SK-N-SH (cell line): ENCODE data around the gene CNTNAP1. TPM values are rescaled to one million over a fixed set of nuclear protein-coding genes. Genes with fewer than 3 reads are reported as not detected.

Experiments used
- CTCF ChIA-PET: fragments of 300-600, 350-600 bp; formaldehyde crosslinking; extraction: SDS; loops from one replicate; lab custom pipeline; 2021; lab: Yijun Ruan, JAX
- POLR2A ChIA-PET: fragments of 350-600 bp; sonication (Branson Sonifier 250); formaldehyde crosslinking; extraction: SDS; loops from one replicate; lab custom pipeline; 2020; ENCODE audit warnings: antibody characterized with exemption, inconsistent platforms; lab: Yijun Ruan, JAX
- DNase-seq: peaks from one replicate; pipeline ENCODE4 v3.0.0; 2012
- H2AFZ ChIP-seq: fragments of 200-600 bp; sonication (generic); 2 replicates; pipeline ENCODE4 v1.8.1; 2016; ENCODE audit warnings: antibody characterized with exemption, mild to moderate bottlenecking, low read depth
- H3F3A ChIP-seq: fragments of 200-600 bp; sonication (generic); replicated peaks from 2 replicates; pipeline ENCODE3; 2016; ENCODE audit warnings: antibody characterized with exemption, mild to moderate bottlenecking; ENCODE audit not compliant: insufficient read depth
- H3K27ac ChIP-seq, 2 experiments: fragments of 200-500 bp in 1 of 2; fragments of 200-600 bp in 1 of 2; sonication (Bioruptor generic) in 1 of 2; sonication (generic), shearing (Covaris generic) in 1 of 2; 2 replicates each; pipeline versions ENCODE4 v1.5.1 to v1.6.1; 2014 to 2016; ENCODE audit warnings: low read depth in 2 of 2, inconsistent platforms in 1 of 2, low read length in 1 of 2, mild to moderate bottlenecking in 1 of 2, mixed read lengths in 1 of 2
- H3K27me3 ChIP-seq: fragments of 200-600 bp; sonication (generic), shearing (Covaris generic); 2 replicates; pipeline ENCODE4 v1.6.1; 2016; ENCODE audit warnings: mixed run types; ENCODE audit not compliant: insufficient read depth
- H3K36me3 ChIP-seq, 2 experiments: fragments of 200-500 bp in 1 of 2; fragments of 200-600 bp in 1 of 2; sonication (Bioruptor generic) in 1 of 2; sonication (generic) in 1 of 2; replicated peaks in 1 of 2; 2 replicates each; pipeline versions ENCODE3 to v1.5.1; 2014 to 2016; ENCODE audit warnings: low read length in 1 of 2, mild to moderate bottlenecking in 1 of 2; ENCODE audit not compliant: insufficient read depth in 2 of 2, control insufficient read depth in 1 of 2
- H3K4me1 ChIP-seq, 2 experiments: fragments of 200-500 bp in 1 of 2; fragments of 200-600 bp in 1 of 2; sonication (Bioruptor generic) in 1 of 2; sonication (generic), shearing (Covaris generic) in 1 of 2; 2 replicates each; pipeline versions ENCODE4 v1.5.1 to v1.6.1; 2014 to 2016; ENCODE audit warnings: low read depth in 1 of 2, low read length in 1 of 2, mixed run types in 1 of 2; ENCODE audit not compliant: insufficient read depth in 2 of 2, control insufficient read depth in 1 of 2
- H3K4me2 ChIP-seq: fragments of 200-600 bp; sonication (generic), shearing (Covaris generic); 2 replicates; pipeline ENCODE4 v1.6.1; 2017; ENCODE audit warnings: mixed run types
- H3K4me3 ChIP-seq, 2 experiments: fragments of 200-500 bp in 1 of 2; fragments of 200-600 bp in 1 of 2; sonication (Bioruptor generic) in 1 of 2; sonication (generic), shearing (Covaris generic) in 1 of 2; 2 replicates each; pipeline versions ENCODE4 v1.5.1 to v1.8.1; 2014 to 2016; ENCODE audit warnings: low read depth in 2 of 2, inconsistent platforms in 1 of 2, low read length in 1 of 2, mild to moderate bottlenecking in 1 of 2, mixed read lengths in 1 of 2, moderate library complexity in 1 of 2
- H3K79me2 ChIP-seq: fragments of 200-600 bp; sonication (generic); 2 replicates; pipeline ENCODE4 v1.8.1; 2017; ENCODE audit warnings: mild to moderate bottlenecking; ENCODE audit not compliant: insufficient read depth
- H3K9ac ChIP-seq: fragments of 200-600 bp; sonication (generic); 2 replicates; pipeline ENCODE4 v1.6.1; 2017; ENCODE audit warnings: mixed run types
- H3K9me2 ChIP-seq: fragments of 200-600 bp; sonication (generic); 2 replicates; pipeline ENCODE4 v1.6.1; 2017; ENCODE audit warnings: mixed run types
- H3K9me3 ChIP-seq: fragments of 200-600 bp; sonication (generic); 2 replicates; pipeline ENCODE4 v1.6.1; 2017; ENCODE audit warnings: mixed run types, mild to moderate bottlenecking, moderate library complexity
- H4K20me1 ChIP-seq: fragments of 200-600 bp; sonication (generic); 2 replicates; pipeline ENCODE4 v1.6.1; 2017; ENCODE audit warnings: mild to moderate bottlenecking, mixed run types; ENCODE audit not compliant: insufficient read depth
- CHD2 ChIP-seq: fragments of 150-350 bp; IDR thresholded peaks from 2 replicates; pipeline ENCODE4 v1.6.1; 2018; ENCODE audit warnings: low read length; ENCODE audit not compliant: partially characterized antibody
- EP300 ChIP-seq, 2 experiments: IDR thresholded peaks; 2 replicates each; pipeline versions ENCODE4 v1.4.0 to v1.6.1; 2012; ENCODE audit warnings: borderline replicate concordance in 1 of 2, low read depth in 1 of 2, low read length in 1 of 2
- FOXM1 ChIP-seq: IDR thresholded peaks from 2 replicates; pipeline ENCODE4 v1.4.0; 2012; ENCODE audit warnings: low read depth, mild to moderate bottlenecking
- GABPA ChIP-seq: IDR thresholded peaks from 2 replicates; pipeline ENCODE4 v1.4.0; 2012; ENCODE audit warnings: low read depth, mild to moderate bottlenecking
- GATA2 ChIP-seq: sonication (generic); formaldehyde crosslinking; IDR thresholded peaks from 2 replicates; pipeline ENCODE4 v1.5.0; 2020; ENCODE audit warnings: mild to moderate bottlenecking, missing genetic modification reagents
- JUND ChIP-seq: IDR thresholded peaks from 2 replicates; pipeline ENCODE4 v1.4.0; 2012
- NFIC ChIP-seq: IDR thresholded peaks from 2 replicates; pipeline ENCODE4 v1.4.0; 2012; ENCODE audit warnings: borderline replicate concordance
- RAD21 ChIP-seq: IDR thresholded peaks from 2 replicates; pipeline ENCODE4 v1.6.1; 2012; ENCODE audit warnings: mild to moderate bottlenecking, low read length
- RXRA ChIP-seq: IDR thresholded peaks from 2 replicates; pipeline ENCODE4 v1.4.0; 2012; ENCODE audit warnings: low read depth, mild to moderate bottlenecking, borderline replicate concordance
- TAF1 ChIP-seq: IDR thresholded peaks from 2 replicates; pipeline ENCODE4 v1.6.1; 2012; ENCODE audit warnings: low read depth, mild to moderate bottlenecking, low read length, moderate library complexity, borderline replicate concordance
- TCF12 ChIP-seq: IDR thresholded peaks from 2 replicates; pipeline ENCODE4 v1.4.0; 2012
- TEAD4 ChIP-seq: IDR thresholded peaks from 2 replicates; pipeline ENCODE4 v1.4.0; 2012; ENCODE audit warnings: mild to moderate bottlenecking, borderline replicate concordance; ENCODE audit not compliant: insufficient read depth
- YY1 ChIP-seq: IDR thresholded peaks from 2 replicates; pipeline ENCODE4 v1.4.0; 2012; ENCODE audit warnings: low read depth, mild to moderate bottlenecking
- WGBS: methylation state at CpG from one replicate; pipeline ENCODE4 v1.1.6; 2017; ENCODE audit warnings: low lambda C conversion rate; 5-methylcytosine and 5-hydroxymethylcytosine counted together
- polyA plus RNA-seq, 3 experiments: library from polyadenylated mRNA; depleted of rRNA; stranded (reverse); fragments of >200 nt; gene quantifications; 2 replicates each; pipeline ENCODE4 v1.2.3, GENCODE V29; 2012
- TF ChIP-seq, protein P1 (sequence below): fragments of 150-350 bp; IDR thresholded peaks from 2 replicates; pipeline ENCODE4 v1.6.1; 2017; ENCODE audit warnings: antibody characterized with exemption, low read length, low read depth, borderline replicate concordance
- TF ChIP-seq, protein P2 (sequence below): IDR thresholded peaks from 2 replicates; pipeline ENCODE4 v1.4.0; 2012; ENCODE audit warnings: low read depth
- TF ChIP-seq, protein P3 (sequence below): IDR thresholded peaks from 2 replicates; pipeline ENCODE4 v1.4.0; 2012; ENCODE audit warnings: low read depth, borderline replicate concordance
- TF ChIP-seq, protein P4 (sequence below): fragments of 200-600 bp; sonication (generic); IDR thresholded peaks from 2 replicates; pipeline ENCODE4 v1.6.1; 2017; ENCODE audit warnings: antibody characterized with exemption, mild to moderate bottlenecking, moderate library complexity
- TF ChIP-seq, protein P5 (sequence below): IDR thresholded peaks from 2 replicates; pipeline ENCODE4 v1.4.0; 2012; ENCODE audit warnings: low read depth, borderline replicate concordance
- TF ChIP-seq, protein P6 (sequence below): IDR thresholded peaks from 2 replicates; pipeline ENCODE4; 2012

Gene CNTNAP1
- polyA plus RNA-seq, 1 of the 3 experiments (the other 2 are of a cell fraction): 92.7 TPM

DNA sequence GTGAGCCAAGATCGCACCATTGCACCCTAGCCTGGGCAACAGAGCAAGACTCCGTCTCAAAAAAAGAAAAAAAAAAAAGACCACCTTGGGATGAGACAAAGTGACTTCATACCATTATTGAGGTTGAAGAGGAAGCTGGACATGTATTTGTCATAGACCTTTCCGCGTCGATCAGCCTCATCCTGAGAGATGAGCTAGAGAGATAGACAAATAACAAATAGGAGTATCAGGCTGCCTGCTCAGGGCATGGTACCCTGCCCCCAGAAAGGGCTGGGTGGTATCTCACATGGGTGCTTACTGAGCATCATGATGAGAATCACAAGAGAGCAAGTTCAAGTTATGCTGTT lies 22.1 kb downstream of the CNTNAP1 start:
- no peaks in the 10 kb centered on the region for H3K27me3 ChIP-seq
- H3K36me3 ChIP-seq: peaks cover 40 to 62% of the 10 kb centered on the region in 2 experiments
- whole genome bisulfite sequencing: 93% methylated on average over 5 of the region's 5 CpGs
- H3K4me3 ChIP-seq: no peak overlapping the region
- no peaks in the 10 kb centered on the region for H4K20me1 ChIP-seq
- no peaks in the 10 kb centered on the region for H3K9me3 ChIP-seq
- H3K9me2 ChIP-seq: no peaks in the 10 kb centered on the region
- no peaks in the 10 kb centered on the region for H3F3A ChIP-seq
- no peak overlapping the region for H3K4me2 ChIP-seq
- no peak overlapping the region for H3K9ac ChIP-seq
- CTCF ChIA-PET: interaction anchor here (1.2 kb wide), 1 partner anchor 59 kb away, joined by 4 read pairs; no protein-coding TSS in a partner anchor
- POLR2A ChIA-PET: no interaction called here
- no peak for TF ChIP-seq TEAD4
- TF ChIP-seq, protein P1, sequence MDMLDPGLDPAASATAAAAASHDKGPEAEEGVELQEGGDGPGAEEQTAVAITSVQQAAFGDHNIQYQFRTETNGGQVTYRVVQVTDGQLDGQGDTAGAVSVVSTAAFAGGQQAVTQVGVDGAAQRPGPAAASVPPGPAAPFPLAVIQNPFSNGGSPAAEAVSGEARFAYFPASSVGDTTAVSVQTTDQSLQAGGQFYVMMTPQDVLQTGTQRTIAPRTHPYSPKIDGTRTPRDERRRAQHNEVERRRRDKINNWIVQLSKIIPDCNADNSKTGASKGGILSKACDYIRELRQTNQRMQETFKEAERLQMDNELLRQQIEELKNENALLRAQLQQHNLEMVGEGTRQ: no peak
- TF ChIP-seq GATA2 (CRISPR knock-in tag): no peak
- TF ChIP-seq, protein P2, sequence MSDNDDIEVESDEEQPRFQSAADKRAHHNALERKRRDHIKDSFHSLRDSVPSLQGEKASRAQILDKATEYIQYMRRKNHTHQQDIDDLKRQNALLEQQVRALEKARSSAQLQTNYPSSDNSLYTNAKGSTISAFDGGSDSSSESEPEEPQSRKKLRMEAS: no peak
- TF ChIP-seq NFIC: no peak
- TF ChIP-seq TAF1: no peak
- TF ChIP-seq, protein P3, sequence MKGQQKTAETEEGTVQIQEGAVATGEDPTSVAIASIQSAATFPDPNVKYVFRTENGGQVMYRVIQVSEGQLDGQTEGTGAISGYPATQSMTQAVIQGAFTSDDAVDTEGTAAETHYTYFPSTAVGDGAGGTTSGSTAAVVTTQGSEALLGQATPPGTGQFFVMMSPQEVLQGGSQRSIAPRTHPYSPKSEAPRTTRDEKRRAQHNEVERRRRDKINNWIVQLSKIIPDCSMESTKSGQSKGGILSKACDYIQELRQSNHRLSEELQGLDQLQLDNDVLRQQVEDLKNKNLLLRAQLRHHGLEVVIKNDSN: no peak
- TF ChIP-seq YY1: no peak
- TF ChIP-seq, protein P4, sequence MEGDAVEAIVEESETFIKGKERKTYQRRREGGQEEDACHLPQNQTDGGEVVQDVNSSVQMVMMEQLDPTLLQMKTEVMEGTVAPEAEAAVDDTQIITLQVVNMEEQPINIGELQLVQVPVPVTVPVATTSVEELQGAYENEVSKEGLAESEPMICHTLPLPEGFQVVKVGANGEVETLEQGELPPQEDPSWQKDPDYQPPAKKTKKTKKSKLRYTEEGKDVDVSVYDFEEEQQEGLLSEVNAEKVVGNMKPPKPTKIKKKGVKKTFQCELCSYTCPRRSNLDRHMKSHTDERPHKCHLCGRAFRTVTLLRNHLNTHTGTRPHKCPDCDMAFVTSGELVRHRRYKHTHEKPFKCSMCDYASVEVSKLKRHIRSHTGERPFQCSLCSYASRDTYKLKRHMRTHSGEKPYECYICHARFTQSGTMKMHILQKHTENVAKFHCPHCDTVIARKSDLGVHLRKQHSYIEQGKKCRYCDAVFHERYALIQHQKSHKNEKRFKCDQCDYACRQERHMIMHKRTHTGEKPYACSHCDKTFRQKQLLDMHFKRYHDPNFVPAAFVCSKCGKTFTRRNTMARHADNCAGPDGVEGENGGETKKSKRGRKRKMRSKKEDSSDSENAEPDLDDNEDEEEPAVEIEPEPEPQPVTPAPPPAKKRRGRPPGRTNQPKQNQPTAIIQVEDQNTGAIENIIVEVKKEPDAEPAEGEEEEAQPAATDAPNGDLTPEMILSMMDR: no peak
- TF ChIP-seq RXRA: no peak
- TF ChIP-seq, all 33 proteins: peak for 0
- DNase-seq: no peak
- no peaks in the 10 kb centered on the region for H3K4me1 ChIP-seq
- H3K79me2 ChIP-seq: no peaks in the 10 kb centered on the region
- no peak overlapping the region for H3K27ac ChIP-seq
- no peak overlapping the region for H2AFZ ChIP-seq

DNA sequence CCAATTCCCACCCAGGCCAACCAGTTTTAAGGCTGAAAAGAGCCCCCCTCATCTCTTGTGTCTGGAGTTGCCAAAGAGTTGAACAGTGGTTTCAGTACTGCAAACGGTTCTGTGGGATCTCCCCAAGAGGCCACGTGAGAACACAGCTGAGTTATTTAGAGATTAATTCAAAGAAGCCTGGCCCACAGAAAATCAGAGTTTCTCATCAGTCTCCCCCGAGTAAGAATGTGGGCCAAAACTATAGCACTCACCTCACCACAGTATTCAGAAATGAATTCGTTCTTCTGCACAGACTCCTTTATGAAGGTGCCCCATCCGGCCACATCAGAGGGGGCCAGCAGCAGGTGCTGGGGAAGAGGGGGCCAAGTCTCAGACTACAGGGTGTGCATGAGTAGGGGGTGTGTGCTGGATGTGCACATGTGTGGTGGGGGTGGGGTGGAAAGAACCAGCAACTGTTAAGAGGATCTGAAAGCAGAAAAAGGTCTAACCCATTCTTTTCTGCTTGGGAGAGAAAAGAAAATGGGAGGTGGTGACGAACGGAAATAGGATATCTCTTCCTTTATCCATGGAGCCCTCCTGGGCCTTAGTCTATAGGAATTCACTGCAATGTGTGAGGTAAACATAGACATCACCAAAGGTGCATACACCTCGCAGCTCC lies 22.6 kb downstream of the CNTNAP1 start:
- Histone ChIP-seq H3K9me2 (no peaks in the 10 kb centered on the region), H3K4me3 (no peak overlapping the region), H3K4me2 (no peak overlapping the region), H3F3A (no peaks in the 10 kb centered on the region), H2AFZ (no peak overlapping the region), H3K9me3 (no peaks in the 10 kb centered on the region), H3K36me3 (peaks cover 40 to 65% of the 10 kb centered on the region in 2 experiments), H3K79me2 (no peaks in the 10 kb centered on the region), H3K4me1 (no peaks in the 10 kb centered on the region), H4K20me1 (no peaks in the 10 kb centered on the region), H3K27ac (no peak overlapping the region), H3K27me3 (no peaks in the 10 kb centered on the region), H3K9ac (no peak overlapping the region)
- WGBS: 90% methylated on average over 8 of the region's 8 CpGs
- ChIA-PET POLR2A (no interaction called here), CTCF (interaction anchor here (1.2 kb wide), 1 partner anchor 58 kb away, joined by 4 read pairs; no protein-coding TSS in a partner anchor)
- no peak for DNase-seq
- TF ChIP-seq NFIC: no peak
- no peak for TF ChIP-seq JUND
- no peak for TF ChIP-seq TEAD4
- no peak for TF ChIP-seq EP300 (IDR thresholded peaks at IDR 0.05; ENCODE audit: borderline replicate concordance in 1 of 2, low read depth in 1 of 2, low read length in 1 of 2)
- no peak for TF ChIP-seq FOXM1
- TF ChIP-seq CHD2: no peak
- TF ChIP-seq, protein P5, sequence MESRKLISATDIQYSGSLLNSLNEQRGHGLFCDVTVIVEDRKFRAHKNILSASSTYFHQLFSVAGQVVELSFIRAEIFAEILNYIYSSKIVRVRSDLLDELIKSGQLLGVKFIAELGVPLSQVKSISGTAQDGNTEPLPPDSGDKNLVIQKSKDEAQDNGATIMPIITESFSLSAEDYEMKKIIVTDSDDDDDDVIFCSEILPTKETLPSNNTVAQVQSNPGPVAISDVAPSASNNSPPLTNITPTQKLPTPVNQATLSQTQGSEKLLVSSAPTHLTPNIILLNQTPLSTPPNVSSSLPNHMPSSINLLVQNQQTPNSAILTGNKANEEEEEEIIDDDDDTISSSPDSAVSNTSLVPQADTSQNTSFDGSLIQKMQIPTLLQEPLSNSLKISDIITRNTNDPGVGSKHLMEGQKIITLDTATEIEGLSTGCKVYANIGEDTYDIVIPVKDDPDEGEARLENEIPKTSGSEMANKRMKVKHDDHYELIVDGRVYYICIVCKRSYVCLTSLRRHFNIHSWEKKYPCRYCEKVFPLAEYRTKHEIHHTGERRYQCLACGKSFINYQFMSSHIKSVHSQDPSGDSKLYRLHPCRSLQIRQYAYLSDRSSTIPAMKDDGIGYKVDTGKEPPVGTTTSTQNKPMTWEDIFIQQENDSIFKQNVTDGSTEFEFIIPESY: no peak
- no peak for TF ChIP-seq RAD21
- no peak for TF ChIP-seq TCF12
- TF ChIP-seq, protein P6, sequence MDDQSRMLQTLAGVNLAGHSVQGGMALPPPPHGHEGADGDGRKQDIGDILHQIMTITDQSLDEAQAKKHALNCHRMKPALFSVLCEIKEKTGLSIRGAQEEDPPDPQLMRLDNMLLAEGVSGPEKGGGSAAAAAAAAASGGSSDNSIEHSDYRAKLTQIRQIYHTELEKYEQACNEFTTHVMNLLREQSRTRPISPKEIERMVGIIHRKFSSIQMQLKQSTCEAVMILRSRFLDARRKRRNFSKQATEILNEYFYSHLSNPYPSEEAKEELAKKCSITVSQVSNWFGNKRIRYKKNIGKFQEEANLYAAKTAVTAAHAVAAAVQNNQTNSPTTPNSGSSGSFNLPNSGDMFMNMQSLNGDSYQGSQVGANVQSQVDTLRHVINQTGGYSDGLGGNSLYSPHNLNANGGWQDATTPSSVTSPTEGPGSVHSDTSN: no peak
- no peak for TF ChIP-seq GABPA
- TF ChIP-seq RXRA: no peak
